Hepatocyte (in vitro differentiated cells): Measurements from ENCODE around the gene PLEKHO1. TPM values are rescaled to one million over a fixed set of nuclear protein-coding genes. Genes with fewer than 3 reads are reported as not detected.

ENCODE experiments used
- DNase-seq: peaks from one replicate; pipeline ENCODE4 v3.0.0-alpha.2; 2016; ENCODE audit warnings: low spot score
- H2AFZ ChIP-seq: fragments of 200-600 bp; sonication (generic); 2 replicates; pipeline ENCODE4 v1.6.0; 2016; ENCODE audit warnings: antibody characterized with exemption, mild to moderate bottlenecking
- H3K27ac ChIP-seq: fragments of 200-600 bp; sonication (generic); 2 replicates; pipeline ENCODE4 v1.5.1; 2016; ENCODE audit warnings: mild to moderate bottlenecking
- H3K27me3 ChIP-seq: fragments of 200-600 bp; sonication (generic); 2 replicates; pipeline ENCODE4 v1.6.1; 2016
- H3K36me3 ChIP-seq: fragments of 200-600 bp; sonication (generic); replicated peaks from 2 replicates; pipeline ENCODE4 v1.5.1; 2016; ENCODE audit warnings: low read depth; ENCODE audit not compliant: insufficient read depth
- H3K4me1 ChIP-seq: fragments of 200-600 bp; sonication (generic); 2 replicates; pipeline ENCODE4 v1.5.1; 2016; ENCODE audit warnings: mild to moderate bottlenecking, moderate library complexity; ENCODE audit not compliant: insufficient read depth
- H3K4me2 ChIP-seq: fragments of 200-600 bp; sonication (generic); 2 replicates; pipeline ENCODE4 v1.6.0; 2016
- H3K4me3 ChIP-seq: fragments of 200-600 bp; sonication (generic); 2 replicates; pipeline ENCODE4 v1.5.1; 2016; ENCODE audit warnings: mild to moderate bottlenecking
- H3K79me2 ChIP-seq: fragments of 200-600 bp; sonication (generic); 2 replicates; pipeline ENCODE4 v1.6.0; 2017; ENCODE audit warnings: mild to moderate bottlenecking
- H3K9me2 ChIP-seq: fragments of 200-600 bp; sonication (generic); replicated peaks from 2 replicates; pipeline ENCODE4 v1.6.0; 2017; ENCODE audit warnings: mild to moderate bottlenecking; ENCODE audit not compliant: insufficient read depth
- H3K9me3 ChIP-seq: fragments of 200-600 bp; sonication (generic); 2 replicates; pipeline ENCODE4 v1.5.1; 2016; ENCODE audit warnings: low read depth, mild to moderate bottlenecking
- H4K20me1 ChIP-seq: fragments of 200-600 bp; sonication (generic); 2 replicates; pipeline ENCODE4 v1.6.0; 2016; ENCODE audit warnings: mild to moderate bottlenecking; ENCODE audit not compliant: insufficient read depth, poor library complexity, severe bottlenecking
- CTCF ChIP-seq: fragments of 200-600 bp; sonication (generic); IDR thresholded peaks from 2 replicates; pipeline ENCODE4 v1.5.1; 2016; ENCODE audit warnings: antibody characterized with exemption, mild to moderate bottlenecking; ENCODE audit not compliant: poor library complexity
- EZH2 ChIP-seq: fragments of 200-600 bp; sonication (generic); IDR thresholded peaks from 2 replicates; pipeline ENCODE4 v1.6.1; 2016; ENCODE audit warnings: antibody characterized with exemption, mild to moderate bottlenecking, borderline replicate concordance
- EZH2phosphoT487 ChIP-seq: fragments of 200-600 bp; sonication (generic); IDR thresholded peaks from one replicate; pipeline ENCODE4 v1.6.1; 2018; ENCODE audit warnings: antibody characterized with exemption, mild to moderate bottlenecking, low read depth, moderate library complexity; ENCODE audit not compliant: unreplicated experiment, severe bottlenecking
- WGBS: methylation state at CpG from one replicate; pipeline ENCODE4 v1.1.6; 2016; ENCODE audit warnings: low lambda C conversion rate; ENCODE audit errors: missing lambda C conversion rate; 5-methylcytosine and 5-hydroxymethylcytosine counted together
- polyA plus RNA-seq: library from polyadenylated mRNA; unstranded; fragments of >200 nt; fragmentation: Nextera tagmentation; extraction: Ambion mirVana; gene quantifications from 2 replicates; pipeline ENCODE4 v1.2.1, GENCODE V29; 2016
- total RNA-seq: library from RNA; depleted of rRNA; stranded (reverse); fragments of >200 nt; gene quantifications from 2 replicates; pipeline ENCODE4 v1.2.3, GENCODE V29; 2014

The PLEKHO1 gene
- total and polyA plus RNA-seq, 2 experiments from 2014 or later: 23.7 to 33.0 TPM

- Histone ChIP-seq H4K20me1 (no peaks in the 10 kb centered on the region), H3K9me2 (no peaks in the 10 kb centered on the region), H3K9me3 (no peaks in the 10 kb centered on the region), H3K4me2 (peak overlapping the region; percentile 69), H3K27ac (peak overlapping the region; percentile 95), H3K79me2 (no peaks in the 10 kb centered on the region), H3K4me1 (peaks cover 17% of the 10 kb centered on the region), H3K36me3 (no peaks in the 10 kb centered on the region), H3K4me3 (peak overlapping the region; percentile 1), H2AFZ (no peak overlapping the region), H3K27me3 (no peaks in the 10 kb centered on the region)
- DNase-seq: no peak
- TF ChIP-seq EZH2phosphoT487: no peak
- no peak for TF ChIP-seq CTCF
- TF ChIP-seq EZH2: no peak
- WGBS: 31% methylated on average over 4 of the region's 4 CpGs
Measured at GRCh38 chr1:150162582-150162861, 12.8 kb downstream of the PLEKHO1 start.

DNA sequence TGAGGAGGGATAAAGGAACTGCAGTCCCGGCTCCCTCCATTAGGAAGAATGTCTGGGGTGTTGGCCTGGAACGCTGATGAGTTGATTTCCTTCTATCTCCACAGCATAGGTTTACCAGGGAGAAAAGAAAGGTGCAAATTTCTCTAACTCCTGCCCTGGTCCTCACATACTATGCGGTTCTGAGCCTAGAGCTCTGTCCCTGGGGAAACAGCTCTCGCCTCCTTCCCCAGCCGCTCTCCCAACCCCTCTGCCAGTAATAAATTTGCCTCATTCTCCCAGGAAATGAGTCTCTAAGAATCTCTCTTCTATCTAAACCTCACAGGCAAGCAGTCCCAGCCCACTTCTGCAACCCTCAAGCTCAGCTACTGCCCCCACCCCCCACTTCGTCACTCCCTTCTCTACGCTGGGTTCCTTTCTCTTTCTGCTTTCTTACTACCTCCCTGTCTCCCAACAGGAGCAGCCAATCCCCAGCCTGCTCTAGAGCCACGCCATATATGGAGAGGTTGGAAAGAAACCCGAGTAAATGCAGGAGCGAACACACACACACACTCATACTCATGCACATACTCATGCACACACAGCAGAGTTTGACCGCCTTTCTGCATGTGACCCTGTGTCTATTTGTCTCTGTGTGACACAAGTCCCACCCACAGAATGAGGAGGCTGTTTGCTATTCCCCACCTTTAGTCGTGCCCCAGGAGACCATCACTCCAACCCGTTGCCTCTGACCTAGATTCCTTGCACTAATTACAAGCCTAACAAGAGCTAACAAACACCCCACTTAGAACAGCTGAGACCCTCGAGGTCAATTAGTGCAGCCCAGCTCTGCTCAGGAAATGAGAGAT, 13.4 kb downstream of the PLEKHO1 start:
- TF ChIP-seq EZH2phosphoT487 (no peak), CTCF (no peak), EZH2 (no peak)
- H3K4me1 ChIP-seq: peaks cover 17% of the 10 kb centered on the region
- 3% methylated on average over 14 of the region's 14 CpGs for WGBS

GRCh38 chr1:150164224-150164623, 14.5 kb downstream of the PLEKHO1 start:
- no peak for DNase-seq
- 92% methylated on average over 5 of the region's 5 CpGs for WGBS
- Histone ChIP-seq H3K27ac (peak overlapping the region; percentile 92), H3K79me2 (no peaks in the 10 kb centered on the region), H3K4me2 (no peak overlapping the region), H4K20me1 (no peaks in the 10 kb centered on the region), H3K36me3 (no peaks in the 10 kb centered on the region), H3K9me2 (no peaks in the 10 kb centered on the region), H3K9me3 (no peaks in the 10 kb centered on the region), H3K27me3 (no peaks in the 10 kb centered on the region), H3K4me3 (no peak overlapping the region), H3K4me1 (peaks cover 17% of the 10 kb centered on the region), H2AFZ (no peak overlapping the region)
- TF ChIP-seq EZH2: no peak
- no peak for TF ChIP-seq CTCF

More for the DNA sequence above, 13.4 kb downstream of the PLEKHO1 start:
- Histone ChIP-seq H3K9me3 (no peaks in the 10 kb centered on the region), H3K27ac (peak overlapping the region; percentile 95), H3K4me3 (peak overlapping the region; percentile 1), H3K36me3 (no peaks in the 10 kb centered on the region), H3K27me3 (no peaks in the 10 kb centered on the region), H4K20me1 (no peaks in the 10 kb centered on the region), H3K4me2 (peak overlapping the region; percentile 69), H3K79me2 (no peaks in the 10 kb centered on the region), H2AFZ (no peak overlapping the region), H3K9me2 (no peaks in the 10 kb centered on the region)
- DNase-seq: peak; percentile 96
